MM.1S (cell line): Measurements from ENCODE around the gene HRH3.

Source experiments
- DNase-seq: peaks from one replicate; pipeline ENCODE4 v3.0.0-alpha.2; 2015
- H2AFZ ChIP-seq: fragments of 300-600 bp; sonication (generic); 2 replicates; pipeline ENCODE4 v1.6.0; 2016; ENCODE audit warnings: antibody characterized with exemption, low read length
- H3F3A ChIP-seq: fragments of 300-600 bp; sonication (generic); 2 replicates; pipeline ENCODE4 v1.6.1; 2016; ENCODE audit warnings: mild to moderate bottlenecking, antibody characterized with exemption, low read length, moderate library complexity, mixed read lengths; ENCODE audit not compliant: insufficient read depth
- H3K27ac ChIP-seq: fragments of 300-600 bp; sonication (generic); 2 replicates; pipeline ENCODE4 v1.5.1; 2016; ENCODE audit warnings: mild to moderate bottlenecking, low read length
- H3K27me3 ChIP-seq: fragments of 300-600 bp; sonication (generic); replicated peaks from 2 replicates; pipeline ENCODE4 v1.6.0; 2016; ENCODE audit warnings: low read length; ENCODE audit not compliant: insufficient read depth
- H3K36me3 ChIP-seq: fragments of 300-600 bp; sonication (generic); replicated peaks from 2 replicates; pipeline ENCODE4 v1.6.1; 2016; ENCODE audit warnings: mild to moderate bottlenecking, low read length, mixed read lengths; ENCODE audit not compliant: insufficient read depth
- H3K4me1 ChIP-seq: fragments of 300-600 bp; sonication (generic); 2 replicates; pipeline ENCODE4 v1.6.1; 2016; ENCODE audit warnings: low read length, mixed read lengths
- H3K4me2 ChIP-seq: fragments of 300-600 bp; sonication (generic); 2 replicates; pipeline ENCODE4 v1.6.0; 2016; ENCODE audit warnings: low read depth, low read length
- H3K4me3 ChIP-seq: fragments of 300-600 bp; sonication (generic); 2 replicates; pipeline ENCODE4 v1.5.1; 2016; ENCODE audit warnings: low read length, mixed read lengths
- H3K79me2 ChIP-seq: fragments of 300-600 bp; sonication (generic); 2 replicates; pipeline ENCODE4 v1.6.1; 2016; ENCODE audit warnings: mixed run types, low read length, mixed read lengths
- H3K9ac ChIP-seq: fragments of 300-600 bp; sonication (generic); 2 replicates; pipeline ENCODE4 v1.6.1; 2016; ENCODE audit warnings: low read length, mixed read lengths
- H3K9me2 ChIP-seq: fragments of 300-600 bp; sonication (generic); replicated peaks from 2 replicates; pipeline ENCODE4 v1.6.1; 2016; ENCODE audit warnings: mild to moderate bottlenecking, low read length, mixed read lengths; ENCODE audit not compliant: insufficient read depth
- H3K9me3 ChIP-seq: fragments of 300-600 bp; sonication (generic); replicated peaks from 2 replicates; pipeline ENCODE4 v1.6.1; 2016; ENCODE audit warnings: mild to moderate bottlenecking, low read length, mixed read lengths; ENCODE audit not compliant: insufficient read depth
- H4K20me1 ChIP-seq: fragments of 300-600 bp; sonication (generic); 2 replicates; pipeline ENCODE4 v1.6.1; 2016; ENCODE audit warnings: mild to moderate bottlenecking, low read length, moderate library complexity, mixed read lengths; ENCODE audit not compliant: insufficient read depth
- CTCF ChIP-seq: fragments of 300-600 bp; sonication (generic); IDR thresholded peaks from 2 replicates; pipeline ENCODE4 v1.5.1; 2016; ENCODE audit warnings: antibody characterized with exemption, low read length, mixed read lengths
- EZH2 ChIP-seq: fragments of 300-600 bp; sonication (generic); optimal IDR thresholded peaks from 2 replicates; pipeline ENCODE3; 2017; ENCODE audit warnings: low read depth, mild to moderate bottlenecking, antibody characterized with exemption, low read length, mixed read lengths
- EZH2phosphoT487 ChIP-seq: fragments of 300-600 bp; sonication (generic); IDR thresholded peaks from 2 replicates; pipeline ENCODE4 v1.6.1; 2018; ENCODE audit warnings: antibody characterized with exemption, low read length

The HRH3 gene

DNA sequence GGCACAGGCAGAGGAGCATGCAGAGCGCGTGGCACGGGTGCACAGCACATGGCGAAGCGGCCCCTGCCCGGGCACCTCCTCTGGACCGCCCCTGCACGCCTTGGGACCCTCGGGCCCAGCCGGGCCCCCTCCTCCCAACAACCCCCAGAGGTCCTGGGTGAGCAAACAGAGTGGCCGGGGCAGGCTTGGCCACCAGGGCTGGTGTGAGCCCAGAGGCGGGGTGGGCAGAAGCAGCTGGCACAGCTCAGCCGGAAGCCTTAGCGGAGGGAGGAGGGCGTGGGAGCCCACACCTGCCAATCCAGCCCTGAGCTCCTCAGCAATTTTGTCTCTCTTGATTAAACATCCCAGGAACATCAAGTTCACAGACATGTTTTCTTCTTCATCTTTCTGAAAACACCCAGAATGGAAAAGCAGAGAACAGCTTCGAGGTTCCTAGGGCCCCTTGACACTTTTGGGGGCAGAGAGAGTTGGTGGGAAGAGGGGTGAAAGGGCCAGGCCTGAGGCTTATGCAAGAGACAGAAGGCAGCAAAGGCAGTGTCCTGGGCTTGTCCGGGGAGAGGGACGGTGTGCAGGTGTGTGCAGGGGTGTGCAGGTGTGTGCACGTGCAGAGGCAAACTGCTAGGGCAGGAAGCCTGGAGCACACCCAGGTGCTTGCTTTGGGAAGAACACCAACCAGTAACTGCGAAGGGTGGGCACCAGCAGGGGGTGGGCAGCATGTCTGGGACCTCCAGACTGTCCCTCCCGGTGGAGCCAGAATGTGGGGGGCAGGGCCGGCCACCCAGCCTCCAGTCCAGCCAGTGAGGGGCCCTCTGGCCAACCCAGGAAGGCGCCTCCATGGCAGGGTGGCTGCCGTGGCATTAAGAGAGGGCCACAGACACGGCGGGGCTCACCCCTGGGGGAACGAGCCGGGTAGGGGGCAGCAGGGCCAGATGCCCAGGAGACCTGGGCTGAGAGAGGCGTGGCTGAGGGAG, 4.8 kb downstream of the HRH3 start:
- H3K9me3 ChIP-seq = no peaks in the 10 kb centered on the region
- no peak overlapping the region for H3K27ac ChIP-seq
- H3K9ac ChIP-seq = no peak overlapping the region
- H4K20me1 ChIP-seq = 0 out of 2 replicates have a peak, but pooled peaks cover 3% of the 10 kb centered on the region
- peaks cover 82% of the 10 kb centered on the region for H3K27me3 ChIP-seq
- H3K4me1 ChIP-seq = no peaks in the 10 kb centered on the region
- no peaks in the 10 kb centered on the region for H3K79me2 ChIP-seq
- H2AFZ ChIP-seq = no peak overlapping the region
- no peak for TF ChIP-seq EZH2phosphoT487
- TF ChIP-seq EZH2 = no peak
- TF ChIP-seq CTCF = no peak
- no peaks in the 10 kb centered on the region for H3F3A ChIP-seq
- DNase-seq = no peak
- H3K9me2 ChIP-seq = no peaks in the 10 kb centered on the region
- no peak overlapping the region for H3K4me2 ChIP-seq
- no peaks in the 10 kb centered on the region for H3K36me3 ChIP-seq
- no peak overlapping the region for H3K4me3 ChIP-seq

DNA sequence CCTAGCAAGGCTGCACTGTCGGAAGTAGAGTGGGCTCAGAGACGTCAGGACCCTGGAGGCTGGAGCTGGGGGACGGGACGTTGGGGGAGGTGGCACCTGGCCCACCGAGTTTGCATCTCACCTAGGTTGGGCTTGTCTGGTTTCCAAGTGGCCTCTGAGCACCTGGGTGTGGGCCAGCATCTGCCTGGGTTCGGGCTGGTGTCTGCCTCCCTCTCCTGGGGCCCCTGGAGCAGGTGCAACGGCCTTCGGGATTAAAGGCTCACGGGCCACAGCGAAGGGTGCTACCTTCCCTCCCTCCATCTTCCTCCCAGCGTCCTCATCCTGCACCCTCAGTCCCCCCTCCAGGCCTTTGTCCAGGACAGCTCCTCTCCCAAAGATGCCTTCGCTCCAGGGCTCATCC, 6.0 kb downstream of the HRH3 start:
- H3K79me2 ChIP-seq = no peaks in the 10 kb centered on the region
- no peaks in the 10 kb centered on the region for H3K9me3 ChIP-seq
- H3K36me3 ChIP-seq = no peaks in the 10 kb centered on the region
- H3K27ac ChIP-seq = no peak overlapping the region
- H3F3A ChIP-seq = no peaks in the 10 kb centered on the region
- peaks cover 89% of the 10 kb centered on the region for H3K27me3 ChIP-seq
- H2AFZ ChIP-seq = no peak overlapping the region
- H3K4me3 ChIP-seq = no peak overlapping the region
- H3K4me2 ChIP-seq = no peak overlapping the region
- no peaks in the 10 kb centered on the region for H4K20me1 ChIP-seq
- no peaks in the 10 kb centered on the region for H3K9me2 ChIP-seq
- no peaks in the 10 kb centered on the region for H3K4me1 ChIP-seq
- no peak for DNase-seq
- TF ChIP-seq CTCF = no peak
- TF ChIP-seq EZH2 = no peak
- TF ChIP-seq EZH2phosphoT487 = no peak
- no peak overlapping the region for H3K9ac ChIP-seq

GRCh38 chr20:62212299-62212698, 7.8 kb downstream of the HRH3 start:
- H3K27me3 ChIP-seq = peaks cover 76% of the 10 kb centered on the region
- no peak for DNase-seq
- H3K4me2 ChIP-seq = no peak overlapping the region
- no peaks in the 10 kb centered on the region for H3K9me2 ChIP-seq
- H2AFZ ChIP-seq = no peak overlapping the region
- TF ChIP-seq EZH2phosphoT487 (no peak), EZH2 (no peak), CTCF (no peak)
- H3K4me3 ChIP-seq = no peak overlapping the region
- no peaks in the 10 kb centered on the region for H3K4me1 ChIP-seq
- H3K9me3 ChIP-seq = no peaks in the 10 kb centered on the region
- H3K9ac ChIP-seq = no peak overlapping the region
- H3K79me2 ChIP-seq = no peaks in the 10 kb centered on the region
- no peaks in the 10 kb centered on the region for H3K36me3 ChIP-seq
- H3K27ac ChIP-seq = no peak overlapping the region
- no peaks in the 10 kb centered on the region for H4K20me1 ChIP-seq
- H3F3A ChIP-seq = no peaks in the 10 kb centered on the region
